HEK293T (cell line): ENCODE measurements around the gene DIPK1C.

Experiments used
- ELF4 ChIP-seq: fragments of 450-650 bp; IDR thresholded peaks from 2 replicates; pipeline ENCODE4 v1.6.1; 2017; ENCODE audit warnings: antibody characterized with exemption
- FOXK2 ChIP-seq: fragments of 450-650 bp; IDR thresholded peaks from 2 replicates; pipeline ENCODE4 v1.6.1; 2016; ENCODE audit warnings: mild to moderate bottlenecking
- FOXM1 ChIP-seq: fragments of 450-650 bp; IDR thresholded peaks from 2 replicates; pipeline ENCODE4 v1.6.1; 2017; ENCODE audit warnings: mild to moderate bottlenecking, borderline replicate concordance
- LEF1 ChIP-seq: fragments of 450-650 bp; IDR thresholded peaks from 2 replicates; pipeline ENCODE4 v1.6.1; 2017; ENCODE audit warnings: mild to moderate bottlenecking, borderline replicate concordance
- NFRKB ChIP-seq: fragments of 450-650 bp; IDR thresholded peaks from 2 replicates; pipeline ENCODE4 v1.6.1; 2016; ENCODE audit warnings: mild to moderate bottlenecking, moderate library complexity
- SP1 ChIP-seq: fragments of 450-650 bp; IDR thresholded peaks from 2 replicates; pipeline ENCODE4 v1.6.1; 2017
- SUZ12 ChIP-seq: fragments of 450-650 bp; IDR thresholded peaks from 2 replicates; pipeline ENCODE4 v1.6.1; 2016; ENCODE audit warnings: mild to moderate bottlenecking
- TARDBP ChIP-seq: fragments of 450-650 bp; IDR thresholded peaks from 2 replicates; pipeline ENCODE4 v1.6.1; 2016
- ZNF384 ChIP-seq: fragments of 450-650 bp; IDR thresholded peaks from 2 replicates; pipeline ENCODE4 v1.6.1; 2016

DNA sequence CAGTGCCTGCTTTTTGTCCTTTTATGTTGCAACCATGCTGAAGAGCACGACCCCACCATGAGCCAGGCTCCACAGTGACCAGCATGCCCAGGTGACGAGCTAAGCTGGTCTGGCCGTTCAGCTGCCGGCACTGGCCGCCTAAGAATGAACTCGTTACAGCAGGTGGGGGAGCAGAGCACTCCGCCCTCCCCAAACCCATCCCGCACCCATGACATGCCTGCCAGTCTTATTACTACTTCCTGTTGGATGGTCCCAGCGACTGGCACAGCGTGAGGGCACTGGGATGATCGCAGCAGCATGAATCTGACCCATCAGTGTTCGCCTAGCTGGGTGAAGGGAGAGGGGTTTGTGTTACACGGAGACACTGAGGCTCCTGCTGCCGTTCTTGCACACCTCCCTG, 11.5 kb downstream of the DIPK1C start:
- TF ChIP-seq TARDBP, result no peak
- no peak for TF ChIP-seq ELF4
- TF ChIP-seq FOXK2, result no peak
- no peak for TF ChIP-seq FOXM1
- TF ChIP-seq SP1, result no peak
- no peak for TF ChIP-seq NFRKB
- TF ChIP-seq LEF1, result no peak
- TF ChIP-seq ZNF384, result no peak
- TF ChIP-seq SUZ12, result no peak
